ENCODE results near the gene PRIM1.
A peak's percentile ranks its signal among the peaks of the same experiment; 100 is the strongest.
"Not testable (repeated sequence)": the region's sequence is repeated elsewhere in the genome, so short reads cannot be mapped to it uniquely, and the experiment has no call there.

PRIM1 gene

DNA sequence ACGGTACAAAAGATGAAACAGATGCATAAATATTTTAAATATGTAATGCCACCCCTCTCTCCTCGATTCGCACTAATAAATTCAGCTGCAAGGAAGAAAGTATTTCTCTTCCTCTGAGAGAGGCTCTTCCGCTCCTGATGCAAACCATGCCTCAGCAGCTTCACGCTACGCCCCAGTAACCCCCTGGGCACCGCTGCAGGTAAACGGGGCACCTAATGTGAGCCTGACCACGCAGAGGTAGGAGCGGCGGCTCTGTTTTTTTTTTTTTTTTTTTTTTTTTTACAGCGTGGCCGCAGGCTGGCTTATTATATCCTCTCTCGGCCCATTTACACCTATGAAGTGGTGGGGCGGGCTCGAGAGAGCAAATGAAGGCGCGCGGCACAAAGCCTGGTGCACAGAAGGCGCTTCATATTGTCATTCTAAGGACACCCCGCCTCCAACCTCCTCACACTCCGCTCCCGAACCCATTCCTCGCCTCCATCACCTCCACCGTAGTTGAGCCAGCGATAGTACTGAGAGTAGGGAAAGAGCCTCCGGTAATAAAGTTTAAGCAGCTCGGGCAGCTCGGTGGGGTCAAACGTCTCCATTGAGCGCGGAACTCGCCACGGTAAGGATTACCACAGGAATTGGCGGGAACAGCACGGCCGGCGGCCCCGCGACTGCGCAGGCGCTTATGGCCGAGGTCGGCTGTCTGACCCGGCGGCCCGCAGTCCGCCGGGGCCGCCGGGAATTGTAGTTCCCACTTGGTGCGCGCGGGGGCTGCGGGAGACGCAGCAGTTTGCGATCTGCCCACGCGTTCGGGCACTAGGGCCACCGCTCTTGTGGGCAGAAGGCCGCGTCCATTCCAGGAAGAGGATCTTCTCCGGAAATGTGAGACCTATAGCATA is at the start of gene PRIM1:
Gene PRIM1, minus strand, starts transcription at position 612 of the 887 bp plus-strand sequence. Its CDS starts 25 bp downstream, at position 587.
- DNase-seq = peak; percentile 40

- DNase-seq = no peak
These were observed 48.1 kb upstream of the PRIM1 start for GRCh38 chr12:56800221-56800620.

GRCh38 chr12:56799345-56799744 is 47.2 kb upstream of the PRIM1 start:
- not testable (repeated sequence) for DNase-seq

- not testable (repeated sequence) for DNase-seq
These were observed 43.7 kb upstream of the PRIM1 start for GRCh38 chr12:56795791-56796190.

DNA sequence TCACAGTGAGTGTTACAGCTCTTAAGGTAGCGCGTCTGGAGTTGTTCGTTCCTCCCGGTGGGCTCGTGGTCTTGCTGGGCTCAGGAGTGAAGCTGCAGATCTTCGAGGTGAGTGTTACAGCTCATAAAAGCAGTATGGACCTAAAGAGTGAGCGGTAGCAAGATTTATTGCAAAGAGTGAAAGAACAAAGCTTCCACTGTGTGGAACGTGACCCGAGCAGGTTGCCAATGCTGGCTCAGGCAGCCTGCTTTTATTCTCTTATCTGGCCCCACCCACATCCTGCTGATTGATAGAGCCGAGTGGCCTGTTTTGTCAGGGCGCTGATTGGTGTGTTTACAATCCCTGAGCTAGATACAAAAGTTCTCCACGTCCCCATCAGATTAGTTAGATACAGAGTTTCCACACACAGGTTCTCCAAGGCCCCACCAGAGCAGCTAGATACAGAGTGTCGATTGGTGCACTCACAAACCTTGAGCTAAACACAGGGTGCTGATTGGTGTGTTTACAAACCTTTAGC is 43.0 kb upstream of the PRIM1 start:
- not testable (repeated sequence) for DNase-seq

DNA sequence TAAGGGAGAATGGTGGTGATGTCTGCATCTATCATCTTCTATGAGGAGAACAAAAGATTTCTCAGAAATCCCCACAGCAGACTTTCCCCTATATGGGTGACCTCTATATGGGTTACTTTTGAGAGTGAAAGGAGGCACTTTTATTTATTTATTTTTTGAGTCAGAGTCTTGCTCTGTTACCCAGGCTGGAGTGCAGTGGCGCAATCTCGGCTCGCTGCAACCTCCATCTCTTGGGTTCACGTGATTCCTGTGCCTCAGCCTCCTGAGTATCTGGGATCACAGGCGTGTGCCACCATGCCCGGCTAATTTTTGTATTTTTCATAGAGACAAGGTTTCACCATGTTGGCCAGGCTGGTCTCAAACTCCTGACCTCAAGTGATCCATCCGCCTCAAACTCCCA is 41.0 kb upstream of the PRIM1 start:
- not testable (repeated sequence) for DNase-seq

GRCh38 chr12:56792678-56793077 is 40.6 kb upstream of the PRIM1 start:
- no peak for DNase-seq

DNA sequence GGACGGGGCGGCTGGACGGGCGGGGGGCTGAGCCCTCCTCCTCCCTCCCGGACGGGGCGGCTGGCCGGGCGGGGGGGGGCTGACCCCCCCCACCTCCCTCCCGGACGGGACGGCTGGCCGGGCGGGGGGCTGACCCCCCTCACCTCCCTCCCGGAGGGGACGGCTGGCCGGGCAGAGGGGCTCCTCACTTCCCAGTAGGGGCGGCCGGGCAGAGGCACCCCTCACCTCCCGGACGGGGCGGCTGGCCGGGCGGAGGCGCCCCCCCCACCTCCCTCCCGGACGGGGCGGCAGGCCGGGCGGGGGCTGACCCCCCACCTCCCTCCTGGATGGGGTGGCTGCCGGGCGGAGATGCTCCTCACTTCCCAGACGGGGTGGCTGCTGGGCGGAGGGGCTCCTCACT is 37.3 kb upstream of the PRIM1 start:
- DNase-seq = not testable (repeated sequence)

- no peak for DNase-seq
These were observed 35.4 kb upstream of the PRIM1 start for GRCh38 chr12:56787498-56787897.

- no peak for DNase-seq
These were observed 33.8 kb upstream of the PRIM1 start for GRCh38 chr12:56785874-56786273.

DNA sequence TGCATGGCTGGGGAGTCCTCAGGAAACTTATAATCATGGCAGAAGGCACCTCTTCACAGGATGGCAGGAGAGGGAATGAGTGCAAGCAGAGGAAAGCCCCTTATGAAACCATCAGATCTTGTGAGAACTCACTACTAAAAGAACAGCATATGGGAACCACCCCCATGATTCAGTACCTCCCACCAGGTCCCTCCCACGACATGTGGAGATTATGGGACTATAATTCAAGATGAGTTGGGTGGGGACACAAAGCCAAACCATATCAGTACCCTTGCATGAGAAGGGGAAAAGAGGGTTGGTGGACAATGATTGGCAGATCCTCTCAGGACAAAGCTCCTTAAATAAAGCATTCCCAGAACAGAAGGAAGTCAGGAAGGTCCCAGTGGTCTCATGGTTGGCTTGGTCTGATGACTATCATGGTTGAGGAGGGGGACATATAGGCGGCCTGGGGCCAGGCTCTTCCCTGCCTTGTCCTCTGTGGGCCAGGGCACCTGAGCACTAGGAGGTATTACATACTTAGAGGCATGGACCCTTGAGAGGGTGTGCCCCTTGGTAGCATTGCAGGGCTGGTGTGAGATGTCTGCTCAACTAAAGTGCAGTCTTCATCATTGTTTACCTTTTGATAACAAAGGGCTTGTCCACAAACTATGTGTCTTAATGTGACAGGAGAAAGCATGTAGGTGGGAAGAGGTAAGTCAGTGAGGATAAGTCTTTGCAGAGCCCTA is 33.2 kb upstream of the PRIM1 start:
- DNase-seq = no peak

DNA sequence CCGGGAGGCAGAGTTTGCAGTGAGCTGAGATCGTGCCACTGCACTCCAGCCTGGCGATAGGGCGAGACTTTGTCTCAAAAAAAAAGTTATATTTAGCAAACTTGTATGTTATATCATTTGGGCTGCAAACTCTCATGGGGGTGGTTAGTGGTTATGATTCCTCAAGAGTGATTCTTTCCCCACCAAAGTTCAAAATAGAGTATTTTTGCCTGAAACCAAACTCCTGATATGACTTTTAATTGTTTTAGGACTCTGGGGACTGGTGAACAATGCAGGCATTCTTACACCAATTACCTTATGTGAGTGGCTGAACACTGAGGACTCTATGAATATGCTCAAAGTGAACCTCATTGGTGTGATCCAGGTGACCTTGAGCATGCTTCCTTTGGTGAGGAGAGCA is 29.6 kb upstream of the PRIM1 start:
- no peak for DNase-seq

- DNase-seq = no peak
These were observed 26.6 kb upstream of the PRIM1 start for GRCh38 chr12:56778756-56779155.

- DNase-seq = no peak
These were observed 24.5 kb upstream of the PRIM1 start for GRCh38 chr12:56776654-56777053.

DNA sequence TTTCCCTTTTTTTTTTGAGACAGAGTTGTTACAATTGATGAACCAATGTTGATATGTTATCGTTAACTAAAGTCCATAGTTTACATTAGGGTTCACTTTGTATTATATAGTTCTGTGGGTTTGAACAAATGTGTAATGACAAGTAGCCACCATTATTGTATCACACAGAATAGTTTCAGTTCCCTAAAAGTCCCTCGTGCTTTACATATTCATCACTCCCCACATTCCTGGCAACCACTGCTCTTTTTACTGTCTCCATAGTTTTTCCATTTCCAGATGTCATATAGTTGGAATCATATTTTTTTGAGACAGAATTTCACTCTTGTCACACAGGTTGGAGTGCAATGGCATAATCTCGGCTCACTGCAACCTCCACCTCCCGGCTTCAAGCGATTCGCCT is 23.5 kb upstream of the PRIM1 start:
- DNase-seq = no peak

DNA sequence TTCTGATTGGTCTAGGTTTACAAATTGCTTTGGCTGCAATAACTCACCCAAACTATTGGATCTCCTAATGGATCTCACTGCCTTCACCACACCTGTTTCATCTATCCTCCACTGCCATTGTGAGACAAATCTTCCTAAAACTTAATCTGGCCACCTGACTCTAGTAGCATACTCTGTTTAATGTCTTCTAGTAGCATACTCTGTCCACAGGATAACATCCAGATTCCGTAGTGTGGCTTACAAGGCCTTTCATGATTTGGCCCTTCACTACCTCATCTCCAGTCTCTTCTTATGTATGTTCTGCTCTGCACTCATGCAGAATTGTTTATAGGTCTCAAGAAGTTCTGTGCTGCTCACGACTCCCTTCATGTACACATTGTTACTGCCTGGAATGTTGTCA is 21.0 kb upstream of the PRIM1 start:
- DNase-seq = no peak

GRCh38 chr12:56772625-56773024 is 20.5 kb upstream of the PRIM1 start:
- no peak for DNase-seq

GRCh38 chr12:56769868-56770267 is 17.7 kb upstream of the PRIM1 start:
- no peak for DNase-seq

DNA sequence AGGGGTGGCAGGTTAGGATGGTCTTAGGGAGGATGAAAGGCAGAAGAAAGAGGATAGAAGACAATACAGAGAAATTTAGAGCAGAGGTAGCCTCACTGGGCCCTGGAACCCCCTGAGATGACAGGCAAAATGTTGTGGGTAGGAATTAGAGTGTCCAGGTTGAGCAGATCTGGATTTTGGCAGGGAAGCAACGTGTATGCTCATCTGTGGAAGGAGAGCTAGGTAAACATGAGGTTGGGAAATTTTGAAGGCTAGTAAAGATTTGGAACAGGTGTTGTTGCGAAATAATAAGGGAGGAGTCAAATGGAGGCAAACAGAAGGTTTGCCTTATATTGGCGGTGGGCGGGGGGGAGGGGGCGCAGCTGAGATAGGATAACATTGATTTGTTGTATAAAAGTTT is 16.3 kb upstream of the PRIM1 start:
- DNase-seq = no peak

DNA sequence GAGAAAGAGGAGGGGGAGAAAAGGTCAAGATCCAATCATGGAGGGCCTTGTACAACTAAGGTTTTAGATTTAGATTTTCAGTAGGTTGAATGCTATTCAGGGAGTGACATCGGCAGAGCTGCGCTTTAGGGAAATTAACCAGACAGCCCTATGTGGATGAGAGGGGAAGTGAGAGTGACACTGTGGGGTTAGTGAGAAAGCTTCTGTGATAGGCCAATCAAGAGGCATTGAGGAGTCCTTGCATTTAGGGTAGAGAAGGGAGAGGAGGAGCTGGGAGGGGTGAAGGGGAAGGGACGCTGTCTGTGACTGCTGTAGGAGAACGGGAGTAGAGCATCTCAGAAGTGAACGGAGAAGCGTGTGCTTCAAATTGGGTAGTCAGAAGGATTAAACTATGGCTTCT is 14.4 kb upstream of the PRIM1 start:
- no peak for DNase-seq

GRCh38 chr12:56763753-56764657 is 11.9 kb upstream of the PRIM1 start:
- DNase-seq = no peak

DNA sequence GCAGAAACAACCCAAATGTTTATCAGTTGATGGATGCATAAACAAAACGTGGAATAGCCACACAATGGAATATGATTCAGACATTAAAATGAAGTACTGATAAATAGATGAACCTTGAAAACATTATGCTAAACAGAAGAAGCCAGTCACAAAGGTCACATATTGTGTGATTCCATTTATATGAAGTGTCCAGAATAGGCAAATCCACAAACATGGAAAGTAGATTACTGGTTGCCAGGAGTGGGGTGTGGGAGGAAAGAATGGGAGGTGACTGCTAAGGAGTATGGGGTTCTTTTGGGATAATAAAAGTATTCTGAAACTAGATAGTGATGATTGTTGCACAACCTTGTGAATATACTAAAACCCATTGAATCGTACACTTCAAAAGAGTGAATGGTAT is 9.7 kb upstream of the PRIM1 start:
- no peak for DNase-seq

DNA sequence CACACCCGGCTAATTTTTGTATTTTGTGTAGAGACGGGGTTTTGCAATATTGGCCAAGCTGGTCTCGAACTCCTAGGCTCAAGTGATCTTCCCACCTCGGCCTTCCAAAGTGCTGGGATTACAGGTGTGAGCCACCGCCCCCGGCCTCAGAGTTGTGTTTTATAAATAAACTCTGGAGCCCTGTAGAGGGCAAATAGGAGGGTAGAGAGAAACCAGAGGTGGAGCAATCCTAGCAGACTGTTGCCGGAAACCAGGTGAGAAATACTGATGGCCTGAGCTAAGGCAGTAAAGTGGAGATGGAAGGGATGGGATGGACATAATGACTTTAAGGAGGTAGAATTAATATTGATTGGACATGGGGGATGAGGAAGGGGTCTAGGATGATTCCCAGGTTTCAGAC is 8.3 kb upstream of the PRIM1 start:
- DNase-seq = no peak
